Cerebellar cortex (tissue), 1 donor: ENCODE results near the gene UFSP2.

Experiments used
- DNase-seq: peaks from one replicate; pipeline ENCODE4 v3.0.0-alpha.2; 2015; ENCODE audit warnings: low spot score

Gene UFSP2

DNA sequence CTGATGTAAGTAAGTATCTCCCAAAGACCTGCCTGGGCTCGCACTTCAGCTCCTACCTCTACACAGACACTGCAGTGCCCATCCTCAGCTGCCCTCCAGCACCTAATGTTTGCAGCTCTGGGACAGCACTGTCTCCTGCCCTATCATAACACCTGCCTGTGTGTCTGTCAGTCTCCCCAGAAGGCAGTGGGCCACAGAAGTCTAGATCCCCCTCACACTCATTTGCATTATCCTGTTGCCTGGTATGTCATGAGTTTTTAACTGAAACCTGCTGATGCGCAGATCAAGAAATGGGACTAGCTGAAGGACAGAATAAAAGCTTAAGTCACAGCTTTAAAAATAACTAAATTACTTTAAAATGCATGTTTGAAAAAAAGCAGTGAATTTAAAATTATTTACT lies 73.0 kb downstream of the UFSP2 start:
- no peak for DNase-seq

DNA sequence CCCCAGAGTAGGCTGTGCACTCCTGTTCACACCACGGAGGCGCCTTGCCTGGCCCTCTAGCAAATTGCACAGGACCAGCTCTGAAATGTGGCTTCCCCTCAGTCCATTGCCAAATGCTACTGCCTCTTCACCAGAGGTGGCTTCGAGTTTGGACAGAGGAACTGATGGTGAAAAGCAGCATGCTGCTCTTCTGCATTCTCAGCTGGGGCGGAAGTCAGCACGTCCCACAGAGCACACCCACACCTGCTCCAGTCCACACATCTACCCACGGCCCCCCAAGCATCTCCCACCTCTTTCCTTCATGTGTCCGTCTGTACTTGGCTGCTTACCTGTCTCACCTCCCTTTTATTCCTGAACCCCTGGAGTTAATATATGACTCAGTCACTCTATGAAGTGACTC lies 73.6 kb downstream of the UFSP2 start:
- no peak for DNase-seq

DNA sequence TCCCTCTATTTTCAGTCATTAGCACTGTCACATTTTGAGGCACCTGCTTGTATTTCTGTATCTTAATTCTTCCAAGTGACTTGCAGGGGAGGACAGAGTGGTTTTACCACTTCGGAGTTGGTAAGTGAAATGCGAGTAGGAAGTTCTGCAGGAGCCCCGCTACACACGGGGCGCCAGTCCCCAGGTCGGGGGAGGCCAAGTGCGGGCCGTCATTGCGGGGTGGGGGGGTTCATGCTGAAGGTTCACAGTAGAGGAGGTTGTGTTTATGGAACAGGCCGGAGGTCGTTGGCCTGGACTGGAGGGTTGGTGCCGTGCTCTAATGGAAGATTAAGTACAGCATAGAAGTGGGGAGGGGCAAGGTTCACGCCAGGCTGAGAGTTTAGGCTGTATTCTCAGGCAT lies 74.1 kb downstream of the UFSP2 start:
- DNase-seq = no peak
